Stimulated activated CD8-positive, alpha-beta memory T cell treated with anti-CD3 and anti-CD28 coated beads, Interleukin-7, amount 100 ng/mL, for 24 hours (primary cell): ENCODE measurements around the gene ATL2.

ENCODE experiments used
- DNase-seq: peaks from one replicate; pipeline ENCODE4 v3.0.0-alpha.2; 2020; ENCODE audit warnings: low read depth

ATL2 gene

DNA sequence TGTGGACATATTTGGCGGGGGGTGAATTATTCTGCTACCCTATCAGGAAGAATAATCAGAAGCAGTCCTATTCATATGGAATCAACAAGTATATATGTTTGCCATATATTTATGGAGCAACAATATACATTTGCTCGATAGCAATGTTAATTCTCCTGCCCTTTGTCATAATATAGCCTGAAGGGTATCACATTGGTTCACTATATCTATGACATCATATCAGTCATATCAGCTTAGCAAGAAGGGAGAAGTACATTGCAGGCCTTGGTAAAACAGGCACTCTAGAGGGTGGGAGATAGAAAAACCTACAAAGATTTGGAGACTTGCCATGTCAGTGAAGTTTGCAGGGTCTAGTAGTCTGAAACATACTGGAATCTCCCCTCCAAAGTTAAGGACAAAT, 128.4 kb downstream of the ATL2 start:
- DNase-seq = no peak

DNA sequence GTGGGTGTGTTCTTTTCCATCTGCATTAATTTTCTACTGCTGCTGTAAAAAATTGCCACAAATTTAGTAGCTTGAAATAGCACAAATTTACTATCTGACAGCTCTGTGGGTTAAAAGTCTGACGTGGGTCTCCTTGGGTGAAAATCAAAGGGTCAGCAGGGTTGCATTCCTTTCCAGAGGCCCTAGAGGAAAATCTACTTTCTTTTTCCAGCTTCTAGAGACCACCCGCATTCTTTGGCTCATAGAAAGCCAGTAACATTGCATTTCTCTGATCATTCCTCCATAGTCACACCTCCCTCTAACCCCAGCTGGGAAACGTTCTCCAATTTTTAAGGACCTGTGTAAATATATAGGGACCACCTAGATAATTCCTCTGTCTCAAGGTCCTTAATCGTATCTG, 128.8 kb downstream of the ATL2 start:
- no peak for DNase-seq

DNA sequence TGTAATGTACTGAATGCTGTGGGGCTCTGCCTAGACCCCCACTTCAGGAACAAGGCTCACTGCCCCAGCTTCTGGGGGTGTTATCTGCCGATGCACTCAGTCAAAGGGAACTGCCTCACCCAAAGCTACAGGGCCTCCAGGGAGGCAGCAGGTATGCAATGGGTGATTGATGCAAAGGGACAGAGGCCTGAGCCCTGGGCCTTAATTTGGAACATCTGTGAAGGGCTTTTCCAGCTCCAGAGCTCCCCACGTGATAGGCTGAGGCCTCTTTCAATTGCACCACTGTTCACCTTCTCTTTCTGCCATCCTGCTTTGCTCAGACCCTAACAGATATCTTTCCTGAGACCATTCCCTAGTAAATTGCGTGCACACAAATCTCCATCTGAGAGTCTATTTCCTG, 131.0 kb downstream of the ATL2 start:
- DNase-seq = no peak

DNA sequence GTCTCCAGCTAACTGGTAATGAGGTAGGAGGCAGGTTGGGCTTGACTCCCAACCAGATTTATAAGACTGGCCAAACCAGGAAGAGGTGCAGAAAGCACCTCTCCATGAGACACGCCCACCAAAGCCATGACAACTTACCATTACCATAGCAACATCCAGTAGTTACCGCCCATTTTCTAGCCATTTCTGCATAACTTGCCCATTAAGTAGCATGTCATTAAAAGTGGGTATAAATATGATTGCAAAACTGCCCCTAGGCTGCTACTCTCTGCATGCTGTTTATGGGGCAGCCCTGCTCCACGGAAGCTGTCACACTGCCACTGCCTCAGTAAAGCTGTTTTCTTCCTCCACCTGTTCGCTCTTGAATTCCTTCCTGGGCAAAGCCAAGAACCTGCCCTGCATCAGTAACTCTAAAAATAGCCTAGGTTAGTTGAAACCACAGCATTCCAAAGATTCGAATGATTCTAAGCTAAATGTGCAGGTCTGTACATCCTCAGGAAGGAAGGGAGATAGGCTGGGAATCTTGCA, 131.9 kb downstream of the ATL2 start:
- DNase-seq = no peak

DNA sequence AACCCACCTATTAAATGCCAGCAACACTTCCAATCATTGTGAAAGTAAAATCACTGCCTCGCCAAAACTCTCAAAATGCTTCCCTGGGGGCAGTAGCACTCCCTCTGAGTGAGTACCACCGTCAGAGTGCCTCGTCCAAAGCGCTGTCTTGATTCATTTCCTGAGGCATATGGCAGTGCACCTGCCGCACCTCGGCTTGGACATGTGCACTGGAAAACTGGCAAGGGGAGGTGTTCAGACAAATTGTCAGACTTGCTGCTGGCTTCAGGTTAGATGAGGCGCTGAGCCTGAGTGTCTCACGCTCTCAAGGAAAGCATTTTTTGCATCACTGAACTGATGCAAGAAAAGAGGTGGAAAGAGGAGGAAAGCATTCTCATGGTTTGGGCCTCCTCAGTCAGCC, 132.8 kb downstream of the ATL2 start:
- DNase-seq = no peak
